Neural cell (in vitro differentiated cells): ENCODE data around the gene VPREB3.

Experiments used
- CTCF ChIP-seq: fragments of 450-650 bp; IDR thresholded peaks from 2 replicates; pipeline ENCODE4 v1.5.1; 2014; ENCODE audit warnings: antibody characterized with exemption, mild to moderate bottlenecking, moderate library complexity; ENCODE audit not compliant: poor library complexity, severe bottlenecking
- EP300 ChIP-seq: fragments of 450-650 bp; conservative IDR thresholded peaks from 2 replicates; pipeline ENCODE4 v1.6.1; 2014; ENCODE audit warnings: antibody characterized with exemption, mild to moderate bottlenecking, moderate library complexity; ENCODE audit not compliant: poor library complexity, severe bottlenecking
- EZH2 ChIP-seq: fragments of 200-600, 300-800 bp; shearing (Covaris generic), sonication (generic); IDR thresholded peaks from 2 replicates; pipeline ENCODE4 v1.6.1; 2014; ENCODE audit warnings: antibody characterized with exemption, low read length, borderline replicate concordance, mild to moderate bottlenecking; ENCODE audit not compliant: insufficient read depth, poor library complexity, severe bottlenecking
- POLR2AphosphoS5 ChIP-seq: IDR thresholded peaks from 2 replicates; pipeline ENCODE4 v1.6.1; 2012
- TAF1 ChIP-seq: IDR thresholded peaks from 2 replicates; pipeline ENCODE4 v1.6.1; 2012; ENCODE audit warnings: low read depth

- TF ChIP-seq CTCF = no peak
- no peak for TF ChIP-seq EP300
- TF ChIP-seq TAF1 = no peak
- no peak for TF ChIP-seq EZH2
- no peak for TF ChIP-seq POLR2AphosphoS5
Observed at GRCh38 chr22:23787600-23787896, 33.3 kb upstream of the VPREB3 start.
